Keratinocyte (primary cell): ENCODE measurements around the gene SYNJ2BP. TPM values are rescaled to one million over a fixed set of nuclear protein-coding genes. Genes with fewer than 3 reads are reported as not detected.
"Not testable (repeated sequence)": the region's sequence is repeated elsewhere in the genome, so short reads cannot be mapped to it uniquely, and the experiment has no call there.

Experiments used
- DNase-seq: peaks from one replicate; pipeline ENCODE4 v3.0.0-alpha.2; 2011; ENCODE audit warnings: low read depth, missing footprints, low spot score
- FAIRE-seq: peaks from 2 replicates; lab custom pipeline; 2011; peaks lifted over from hg19 to GRCh38; lab: Jason Lieb, UNC
- H2AFZ ChIP-seq: 2 replicates; pipeline ENCODE4 v1.6.0; 2012; ENCODE audit warnings: low read length, control low read depth, inconsistent platforms; ENCODE audit not compliant: control insufficient read depth
- H3K27ac ChIP-seq: 2 replicates; pipeline ENCODE4 v1.5.1; 2011; ENCODE audit warnings: low read length; ENCODE audit not compliant: control insufficient read depth, insufficient read depth
- H3K27me3 ChIP-seq: 3 replicates; pipeline ENCODE4 v1.6.0; 2011; ENCODE audit warnings: low read length; ENCODE audit not compliant: control insufficient read depth, insufficient read depth; ENCODE audit errors: extremely low read depth
- H3K36me3 ChIP-seq, 2 experiments: 2 replicates in 1 of 2; 3 replicates in 1 of 2; pipeline ENCODE4 v1.5.1; 2011; ENCODE audit warnings: low read length in 2 of 2, mild to moderate bottlenecking in 1 of 2; ENCODE audit not compliant: control insufficient read depth in 2 of 2, insufficient read depth in 2 of 2; ENCODE audit errors: extremely low read depth in 1 of 2
- H3K4me1 ChIP-seq: 3 replicates; pipeline ENCODE4 v1.5.1; 2011; ENCODE audit warnings: low read length; ENCODE audit not compliant: control insufficient read depth, insufficient read depth; ENCODE audit errors: extremely low read depth
- H3K4me2 ChIP-seq: 3 replicates; pipeline ENCODE4 v1.6.0; 2011; ENCODE audit warnings: low read depth, low read length; ENCODE audit not compliant: control insufficient read depth, insufficient read depth; ENCODE audit errors: extremely low read depth
- H3K4me3 ChIP-seq, 3 experiments: fragments of 200-600 bp in 1 of 3; sonication (generic) in 1 of 3; 2 replicates in 2 of 3; 3 replicates in 1 of 3; pipeline ENCODE4 v1.5.1; 2011 to 2016; ENCODE audit warnings: low read length in 3 of 3, mild to moderate bottlenecking in 3 of 3, control low read depth in 2 of 3, inconsistent platforms in 1 of 3, low read depth in 1 of 3, mixed read lengths in 1 of 3, mixed run types in 1 of 3, moderate library complexity in 1 of 3; ENCODE audit not compliant: control insufficient read depth in 2 of 3, insufficient read depth in 2 of 3; ENCODE audit errors: extremely low read depth in 1 of 3
- H3K79me2 ChIP-seq: 2 replicates; pipeline ENCODE4 v1.6.0; 2012; ENCODE audit warnings: low read length; ENCODE audit not compliant: control insufficient read depth, insufficient read depth
- H3K9ac ChIP-seq: 3 replicates; pipeline ENCODE4 v1.6.0; 2011; ENCODE audit warnings: low read length; ENCODE audit not compliant: control insufficient read depth, insufficient read depth; ENCODE audit errors: extremely low read depth
- H3K9me1 ChIP-seq: 3 replicates; pipeline ENCODE4 v1.6.0; 2011; ENCODE audit warnings: low read length; ENCODE audit not compliant: control insufficient read depth, insufficient read depth; ENCODE audit errors: extremely low read depth
- H3K9me3 ChIP-seq: 2 replicates; pipeline ENCODE4 v1.5.1; 2012; ENCODE audit warnings: low read depth, low read length; ENCODE audit not compliant: control insufficient read depth
- H4K20me1 ChIP-seq: 3 replicates; pipeline ENCODE4 v1.6.0; 2011; ENCODE audit warnings: low read length; ENCODE audit not compliant: control insufficient read depth, insufficient read depth; ENCODE audit errors: extremely low read depth
- CTCF ChIP-seq, 3 experiments: IDR thresholded peaks in 1 of 3; conservative IDR thresholded peaks in 1 of 3; optimal IDR thresholded peaks in 1 of 3; 2 replicates in 2 of 3; 3 replicates in 1 of 3; pipeline versions ENCODE3 to v1.5.1; 2011; ENCODE audit warnings: low read length in 3 of 3, mild to moderate bottlenecking in 3 of 3, moderate library complexity in 2 of 3, control low read depth in 1 of 3, inconsistent platforms in 1 of 3; ENCODE audit not compliant: insufficient read depth in 2 of 3; ENCODE audit errors: extremely low read depth in 1 of 3
- EZH2 ChIP-seq: IDR thresholded peaks from one replicate; pipeline ENCODE4 v1.6.1; 2012; ENCODE audit warnings: inconsistent platforms, mild to moderate bottlenecking, low read length, moderate library complexity
- dilution Hi-C: fragments of 300-500 bp; cut with MboI; formaldehyde crosslinking; loops from one replicate; pipeline ENCODE4 v1.7.0; 2020; ENCODE audit warnings: low sequenced_read_pairs; ENCODE audit not compliant: extremely low pct_ligation_motif_present
- polyA plus RNA-seq, 5 experiments: library from polyadenylated mRNA; depleted of rRNA in 3 of 5; stranded (reverse) in 3 of 5; stranded (forward) in 1 of 5; unstranded in 1 of 5; fragments of >200 nt; gene quantifications; 1 replicate in 1 of 5; 2 replicates in 3 of 5; 3 replicates in 1 of 5; pipeline versions ENCODE4 v1.2.1 to v1.2.3, GENCODE V29; 2011 to 2012; ENCODE audit warnings: missing spikeins in 2 of 5, low read depth in 1 of 5, low replicate concordance in 1 of 5

The SYNJ2BP gene
- polyA plus RNA-seq, 1 donor (not counting 4 experiments of a cell fraction or from before 2014, with no cell fraction given): 31.4 TPM

GRCh38 chr14:70436867-70437266 lies 20.0 kb upstream of the SYNJ2BP start:
- no peaks in the 10 kb centered on the region for H3K9me1 ChIP-seq
- H3K9me3 ChIP-seq: no peaks in the 10 kb centered on the region
- no peak overlapping the region for H3K4me2 ChIP-seq
- no peaks in the 10 kb centered on the region for H4K20me1 ChIP-seq
- H3K9ac ChIP-seq: no peak overlapping the region
- H3K27ac ChIP-seq: no peak overlapping the region
- TF ChIP-seq EZH2 (no peak), CTCF (optimal IDR thresholded peaks at IDR 0.05 in 1 of 3, IDR thresholded peaks at IDR 0.05 in 1 of 3, conservative IDR thresholded peaks at IDR 0.05 in 1 of 3; ENCODE audit: extremely low read depth in 1 of 3, insufficient read depth in 2 of 3, low read length in 3 of 3) (no peak)
- no peak overlapping the region for H2AFZ ChIP-seq
- H3K79me2 ChIP-seq: no peaks in the 10 kb centered on the region
- no peak overlapping the region for H3K4me3 ChIP-seq
- no peaks in the 10 kb centered on the region for H3K27me3 ChIP-seq
- no peaks in the 10 kb centered on the region for H3K4me1 ChIP-seq
- DNase-seq: no peak
- dilution Hi-C loops: no loop called here
- no peaks in the 10 kb centered on the region for H3K36me3 ChIP-seq
- no peak for FAIRE-seq

- FAIRE-seq, H3K9me3 ChIP-seq, H3K9me1 ChIP-seq, H3K27ac ChIP-seq, H3K4me2 ChIP-seq, H3K27me3 ChIP-seq, H4K20me1 ChIP-seq, dilution Hi-C loops, H3K36me3 ChIP-seq, H3K79me2 ChIP-seq, H2AFZ ChIP-seq, H3K4me3 ChIP-seq, DNase-seq, H3K9ac ChIP-seq, H3K4me1 ChIP-seq: not testable (repeated sequence)
Measured at GRCh38 chr14:70426555-70426954, 9.7 kb upstream of the SYNJ2BP start.

- H3K27me3 ChIP-seq: no peaks in the 10 kb centered on the region
- H2AFZ ChIP-seq: no peak overlapping the region
- H3K4me3 ChIP-seq: no peak overlapping the region
- H3K9me3 ChIP-seq: no peaks in the 10 kb centered on the region
- H3K36me3 ChIP-seq: no peaks in the 10 kb centered on the region
- dilution Hi-C loops: no loop called here
- no peak overlapping the region for H3K9ac ChIP-seq
- no peaks in the 10 kb centered on the region for H3K4me1 ChIP-seq
- DNase-seq: no peak
- H4K20me1 ChIP-seq: no peaks in the 10 kb centered on the region
- no peaks in the 10 kb centered on the region for H3K79me2 ChIP-seq
- H3K4me2 ChIP-seq: no peak overlapping the region
- H3K27ac ChIP-seq: no peak overlapping the region
- FAIRE-seq: no peak
- no peaks in the 10 kb centered on the region for H3K9me1 ChIP-seq
- TF ChIP-seq CTCF (optimal IDR thresholded peaks at IDR 0.05 in 1 of 3, IDR thresholded peaks at IDR 0.05 in 1 of 3, conservative IDR thresholded peaks at IDR 0.05 in 1 of 3; ENCODE audit: extremely low read depth in 1 of 3, insufficient read depth in 2 of 3, low read length in 3 of 3): no peak
Measured at GRCh38 chr14:70425354-70425753, 8.5 kb upstream of the SYNJ2BP start.
